ENCODE measurements around the gene QRICH2.

DNA sequence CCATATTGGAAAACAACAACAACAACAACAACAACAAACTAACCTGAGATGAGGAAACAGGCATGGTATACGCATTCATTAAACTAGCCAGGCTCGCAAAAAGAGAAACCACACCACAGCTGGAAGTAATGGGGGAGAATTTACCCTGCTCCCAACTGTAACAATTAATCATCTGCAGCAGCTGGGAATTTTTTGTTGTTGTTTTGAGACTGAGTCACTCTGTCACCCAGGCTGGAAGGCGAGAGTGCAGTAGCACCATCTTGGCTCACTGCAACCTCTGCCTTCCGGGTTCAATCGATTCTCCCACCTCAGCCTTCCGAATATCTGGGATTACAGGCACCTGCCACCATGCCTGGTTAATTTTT lies 29.3 kb upstream of the QRICH2 start:
- TF ChIP-seq, protein P1, sequence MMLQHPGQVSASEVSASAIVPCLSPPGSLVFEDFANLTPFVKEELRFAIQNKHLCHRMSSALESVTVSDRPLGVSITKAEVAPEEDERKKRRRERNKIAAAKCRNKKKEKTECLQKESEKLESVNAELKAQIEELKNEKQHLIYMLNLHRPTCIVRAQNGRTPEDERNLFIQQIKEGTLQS (IDR thresholded peaks at IDR 0.05) = no peak
- TF ChIP-seq RAD21 (IDR thresholded peaks at IDR 0.05) = no peak
- TF ChIP-seq, protein P2, sequence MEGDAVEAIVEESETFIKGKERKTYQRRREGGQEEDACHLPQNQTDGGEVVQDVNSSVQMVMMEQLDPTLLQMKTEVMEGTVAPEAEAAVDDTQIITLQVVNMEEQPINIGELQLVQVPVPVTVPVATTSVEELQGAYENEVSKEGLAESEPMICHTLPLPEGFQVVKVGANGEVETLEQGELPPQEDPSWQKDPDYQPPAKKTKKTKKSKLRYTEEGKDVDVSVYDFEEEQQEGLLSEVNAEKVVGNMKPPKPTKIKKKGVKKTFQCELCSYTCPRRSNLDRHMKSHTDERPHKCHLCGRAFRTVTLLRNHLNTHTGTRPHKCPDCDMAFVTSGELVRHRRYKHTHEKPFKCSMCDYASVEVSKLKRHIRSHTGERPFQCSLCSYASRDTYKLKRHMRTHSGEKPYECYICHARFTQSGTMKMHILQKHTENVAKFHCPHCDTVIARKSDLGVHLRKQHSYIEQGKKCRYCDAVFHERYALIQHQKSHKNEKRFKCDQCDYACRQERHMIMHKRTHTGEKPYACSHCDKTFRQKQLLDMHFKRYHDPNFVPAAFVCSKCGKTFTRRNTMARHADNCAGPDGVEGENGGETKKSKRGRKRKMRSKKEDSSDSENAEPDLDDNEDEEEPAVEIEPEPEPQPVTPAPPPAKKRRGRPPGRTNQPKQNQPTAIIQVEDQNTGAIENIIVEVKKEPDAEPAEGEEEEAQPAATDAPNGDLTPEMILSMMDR (IDR thresholded peaks at IDR 0.05; ENCODE audit: low read depth, low read length, missing input control) = no peak

All from liver (tissue), 3 donors.